Natural killer cell treated with Interleukin-12 subunit alpha and Interleukin-12 subunit beta and Interleukin-15 and Interleukin-18, amount 100 ng/mL, for 72 hours (primary cell): ENCODE measurements around the gene TENM3. TPM values are rescaled to one million over a fixed set of nuclear protein-coding genes. Genes with fewer than 3 reads are reported as not detected.

ENCODE experiments used
- ATAC-seq, 2 donors: fragments of 150-1000 bp; cut with Tn5 transposase in 1 of 2; sonication (Bioruptor Pico), chemical (Tn5 transposase) in 1 of 2; 2 replicates each; pipeline ENCODE4 v1.10.0; 2021
- DNase-seq: peaks from one replicate; pipeline ENCODE4 v3.0.0; 2022; ENCODE audit warnings: low spot score
- H3K27ac Mint-ChIP-seq, 2 donors: 1 replicate in 1 of 2; 2 replicates in 1 of 2; pipeline ENCODE4 v1.8.0; 2022; ENCODE audit warnings: mixed read lengths in 2 of 2, mild to moderate bottlenecking in 1 of 2, moderate library complexity in 1 of 2
- H3K27me3 Mint-ChIP-seq, 2 donors: 1 replicate in 1 of 2; 2 replicates in 1 of 2; pipeline ENCODE4 v1.8.0; 2022; ENCODE audit warnings: mixed read lengths in 2 of 2
- H3K36me3 Mint-ChIP-seq: one replicate; pipeline ENCODE4 v1.8.0; 2022; ENCODE audit warnings: mixed read lengths
- H3K4me1 Mint-ChIP-seq, 2 donors: 1 replicate in 1 of 2; 2 replicates in 1 of 2; pipeline ENCODE4 v1.8.0; 2022; ENCODE audit warnings: low read depth in 2 of 2, mixed read lengths in 2 of 2, mild to moderate bottlenecking in 1 of 2
- H3K4me3 Mint-ChIP-seq: one replicate; pipeline ENCODE4 v1.8.0; 2022; ENCODE audit warnings: mixed read lengths
- H3K9me3 Mint-ChIP-seq: 2 replicates; pipeline ENCODE4 v1.8.0; 2022; ENCODE audit warnings: mixed read lengths
- total RNA-seq, 2 donors: library from RNA; stranded (reverse); gene quantifications; one replicate each; pipeline ENCODE4 v1.2.3, GENCODE V29; 2022

TENM3 gene
- total RNA-seq, 2 donors from 2014 or later, result not detected

GRCh38 chr4:182273191-182273935, 30.2 kb downstream of the TENM3 start:
- Mint-ChIP-seq H3K27me3 (no peaks in the 10 kb centered on the region), H3K4me3 (no peak overlapping the region), H3K27ac (no peak overlapping the region), H3K36me3 (no peaks in the 10 kb centered on the region), H3K4me1 (no peaks in the 10 kb centered on the region), H3K9me3 (peaks cover 7% of the 10 kb centered on the region)
- DNase-seq (no peak), ATAC-seq (no peak)

GRCh38 chr4:182276210-182277109, 33.3 kb downstream of the TENM3 start:
- Mint-ChIP-seq H3K27ac (no peak overlapping the region), H3K4me1 (no peaks in the 10 kb centered on the region), H3K36me3 (no peaks in the 10 kb centered on the region), H3K9me3 (peaks cover 7% of the 10 kb centered on the region), H3K4me3 (no peak overlapping the region), H3K27me3 (no peaks in the 10 kb centered on the region)
- DNase-seq, result no peak
- no peak for ATAC-seq

- H3K27me3 Mint-ChIP-seq, result no peaks in the 10 kb centered on the region
- H3K4me3 Mint-ChIP-seq, result no peak overlapping the region
- no peaks in the 10 kb centered on the region for H3K36me3 Mint-ChIP-seq
- peaks cover 7% of the 10 kb centered on the region for H3K9me3 Mint-ChIP-seq
- no peak for DNase-seq
- no peak overlapping the region for H3K27ac Mint-ChIP-seq
- no peak for ATAC-seq
- H3K4me1 Mint-ChIP-seq, result no peaks in the 10 kb centered on the region
Measured at GRCh38 chr4:182277377-182277776, 34.2 kb downstream of the TENM3 start.

- Mint-ChIP-seq H3K4me1 (no peaks in the 10 kb centered on the region), H3K4me3 (no peak overlapping the region), H3K27ac (no peak overlapping the region), H3K9me3 (peaks cover 4% of the 10 kb centered on the region), H3K27me3 (no peaks in the 10 kb centered on the region), H3K36me3 (no peaks in the 10 kb centered on the region)
- DNase-seq (no peak), ATAC-seq (no peak)
Measured at GRCh38 chr4:182278729-182279128, 35.5 kb downstream of the TENM3 start.

- no peaks in the 10 kb centered on the region for H3K4me1 Mint-ChIP-seq
- no peaks in the 10 kb centered on the region for H3K36me3 Mint-ChIP-seq
- no peak overlapping the region for H3K27ac Mint-ChIP-seq
- H3K27me3 Mint-ChIP-seq, result no peaks in the 10 kb centered on the region
- no peak overlapping the region for H3K4me3 Mint-ChIP-seq
- ATAC-seq, result no peak
- no peaks in the 10 kb centered on the region for H3K9me3 Mint-ChIP-seq
- DNase-seq, result no peak
Measured at GRCh38 chr4:182280436-182281111, 37.4 kb downstream of the TENM3 start.

- DNase-seq (no peak), ATAC-seq (no peak)
- no peak overlapping the region for H3K27ac Mint-ChIP-seq
- no peaks in the 10 kb centered on the region for H3K27me3 Mint-ChIP-seq
- H3K36me3 Mint-ChIP-seq, result no peaks in the 10 kb centered on the region
- no peaks in the 10 kb centered on the region for H3K9me3 Mint-ChIP-seq
- no peak overlapping the region for H3K4me3 Mint-ChIP-seq
- no peaks in the 10 kb centered on the region for H3K4me1 Mint-ChIP-seq
Measured at GRCh38 chr4:182286035-182286434, 42.8 kb downstream of the TENM3 start.

- no peak overlapping the region for H3K27ac Mint-ChIP-seq
- no peak for ATAC-seq
- no peak for DNase-seq
- no peaks in the 10 kb centered on the region for H3K4me1 Mint-ChIP-seq
- no peaks in the 10 kb centered on the region for H3K9me3 Mint-ChIP-seq
- H3K36me3 Mint-ChIP-seq, result no peaks in the 10 kb centered on the region
- H3K4me3 Mint-ChIP-seq, result no peak overlapping the region
- no peaks in the 10 kb centered on the region for H3K27me3 Mint-ChIP-seq
Measured at GRCh38 chr4:182286931-182287330, 43.7 kb downstream of the TENM3 start.

GRCh38 chr4:182288534-182288933, 45.3 kb downstream of the TENM3 start:
- Mint-ChIP-seq H3K36me3 (no peaks in the 10 kb centered on the region), H3K4me1 (no peaks in the 10 kb centered on the region), H3K27ac (no peak overlapping the region), H3K9me3 (no peaks in the 10 kb centered on the region), H3K4me3 (no peak overlapping the region), H3K27me3 (no peaks in the 10 kb centered on the region)
- DNase-seq (no peak), ATAC-seq (no peak)

GRCh38 chr4:182289809-182290208, 46.6 kb downstream of the TENM3 start:
- no peaks in the 10 kb centered on the region for H3K36me3 Mint-ChIP-seq
- no peaks in the 10 kb centered on the region for H3K9me3 Mint-ChIP-seq
- H3K27ac Mint-ChIP-seq, result no peak overlapping the region
- no peaks in the 10 kb centered on the region for H3K4me1 Mint-ChIP-seq
- no peak overlapping the region for H3K4me3 Mint-ChIP-seq
- no peaks in the 10 kb centered on the region for H3K27me3 Mint-ChIP-seq
- ATAC-seq, result peak in 1 of 2 donors; percentile 28
- DNase-seq, result no peak

GRCh38 chr4:182291175-182291574, 48.0 kb downstream of the TENM3 start:
- H3K9me3 Mint-ChIP-seq, result no peaks in the 10 kb centered on the region
- no peak overlapping the region for H3K27ac Mint-ChIP-seq
- ATAC-seq (no peak), DNase-seq (no peak)
- H3K4me1 Mint-ChIP-seq, result no peaks in the 10 kb centered on the region
- H3K4me3 Mint-ChIP-seq, result no peak overlapping the region
- H3K27me3 Mint-ChIP-seq, result no peaks in the 10 kb centered on the region
- no peaks in the 10 kb centered on the region for H3K36me3 Mint-ChIP-seq

GRCh38 chr4:182291597-182292270, 48.5 kb downstream of the TENM3 start:
- no peak for ATAC-seq
- H3K36me3 Mint-ChIP-seq, result no peaks in the 10 kb centered on the region
- H3K27ac Mint-ChIP-seq, result no peak overlapping the region
- H3K9me3 Mint-ChIP-seq, result no peaks in the 10 kb centered on the region
- no peak for DNase-seq
- no peaks in the 10 kb centered on the region for H3K4me1 Mint-ChIP-seq
- H3K27me3 Mint-ChIP-seq, result no peaks in the 10 kb centered on the region
- H3K4me3 Mint-ChIP-seq, result no peak overlapping the region

GRCh38 chr4:182292612-182293011, 49.4 kb downstream of the TENM3 start:
- H3K36me3 Mint-ChIP-seq, result no peaks in the 10 kb centered on the region
- H3K27me3 Mint-ChIP-seq, result no peaks in the 10 kb centered on the region
- H3K4me1 Mint-ChIP-seq, result no peaks in the 10 kb centered on the region
- DNase-seq (no peak), ATAC-seq (no peak)
- H3K9me3 Mint-ChIP-seq, result no peaks in the 10 kb centered on the region
- H3K4me3 Mint-ChIP-seq, result no peak overlapping the region
- H3K27ac Mint-ChIP-seq, result no peak overlapping the region

GRCh38 chr4:182293691-182294255, 50.6 kb downstream of the TENM3 start:
- H3K27me3 Mint-ChIP-seq, result no peaks in the 10 kb centered on the region
- DNase-seq, result no peak
- peaks cover 3% of the 10 kb centered on the region for H3K9me3 Mint-ChIP-seq

More at GRCh38 chr4:182293691-182294255, 50.6 kb downstream of the TENM3 start:
- H3K4me1 Mint-ChIP-seq, result no peaks in the 10 kb centered on the region
- H3K36me3 Mint-ChIP-seq, result no peaks in the 10 kb centered on the region
- ATAC-seq, result no peak
- no peak overlapping the region for H3K27ac Mint-ChIP-seq
- no peak overlapping the region for H3K4me3 Mint-ChIP-seq
